ENCODE measurements around the gene DCC.

DCC gene

DNA sequence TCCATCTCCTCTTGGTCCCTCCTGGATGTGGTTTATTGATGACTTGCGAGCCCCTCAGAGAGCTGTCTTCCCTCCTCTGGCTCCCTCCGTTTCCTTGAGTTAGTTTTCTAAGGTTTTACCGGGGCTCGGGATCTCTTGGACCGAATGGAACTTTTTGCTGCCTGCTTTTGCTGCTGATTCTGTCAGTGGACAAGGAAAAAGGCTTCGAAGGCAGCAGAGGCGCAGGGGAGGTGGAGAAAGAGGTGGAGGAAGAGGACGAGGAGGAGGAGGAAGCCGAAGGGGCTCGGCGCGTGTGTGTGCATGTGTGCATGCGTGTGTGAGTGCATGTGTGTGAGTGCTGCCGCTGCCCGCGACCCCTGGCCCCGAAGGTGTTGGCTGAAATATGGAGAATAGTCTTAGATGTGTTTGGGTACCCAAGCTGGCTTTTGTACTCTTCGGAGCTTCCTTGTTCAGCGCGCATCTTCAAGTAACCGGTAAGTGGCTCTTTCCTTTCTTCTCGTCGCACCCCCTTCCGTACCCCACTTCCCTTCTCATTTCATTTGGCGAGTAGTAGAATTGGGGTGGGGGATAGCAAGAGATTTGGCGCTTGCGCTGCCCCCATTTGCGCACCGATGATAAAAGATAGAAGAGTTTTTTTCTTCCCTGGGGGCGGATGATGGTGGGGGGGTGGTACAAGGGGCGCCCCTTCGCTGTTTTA, 557 bp downstream of the DCC start:
- peak overlapping the region; percentile 39 for H3K4me3 ChIP-seq (ENCODE audit: low read length)
- TF ChIP-seq, protein P1, sequence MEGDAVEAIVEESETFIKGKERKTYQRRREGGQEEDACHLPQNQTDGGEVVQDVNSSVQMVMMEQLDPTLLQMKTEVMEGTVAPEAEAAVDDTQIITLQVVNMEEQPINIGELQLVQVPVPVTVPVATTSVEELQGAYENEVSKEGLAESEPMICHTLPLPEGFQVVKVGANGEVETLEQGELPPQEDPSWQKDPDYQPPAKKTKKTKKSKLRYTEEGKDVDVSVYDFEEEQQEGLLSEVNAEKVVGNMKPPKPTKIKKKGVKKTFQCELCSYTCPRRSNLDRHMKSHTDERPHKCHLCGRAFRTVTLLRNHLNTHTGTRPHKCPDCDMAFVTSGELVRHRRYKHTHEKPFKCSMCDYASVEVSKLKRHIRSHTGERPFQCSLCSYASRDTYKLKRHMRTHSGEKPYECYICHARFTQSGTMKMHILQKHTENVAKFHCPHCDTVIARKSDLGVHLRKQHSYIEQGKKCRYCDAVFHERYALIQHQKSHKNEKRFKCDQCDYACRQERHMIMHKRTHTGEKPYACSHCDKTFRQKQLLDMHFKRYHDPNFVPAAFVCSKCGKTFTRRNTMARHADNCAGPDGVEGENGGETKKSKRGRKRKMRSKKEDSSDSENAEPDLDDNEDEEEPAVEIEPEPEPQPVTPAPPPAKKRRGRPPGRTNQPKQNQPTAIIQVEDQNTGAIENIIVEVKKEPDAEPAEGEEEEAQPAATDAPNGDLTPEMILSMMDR (conservative IDR thresholded peaks at IDR 0.05; ENCODE audit: low read length), result no peak
- DNase-seq (ENCODE audit: low read depth), result no peak

DNA sequence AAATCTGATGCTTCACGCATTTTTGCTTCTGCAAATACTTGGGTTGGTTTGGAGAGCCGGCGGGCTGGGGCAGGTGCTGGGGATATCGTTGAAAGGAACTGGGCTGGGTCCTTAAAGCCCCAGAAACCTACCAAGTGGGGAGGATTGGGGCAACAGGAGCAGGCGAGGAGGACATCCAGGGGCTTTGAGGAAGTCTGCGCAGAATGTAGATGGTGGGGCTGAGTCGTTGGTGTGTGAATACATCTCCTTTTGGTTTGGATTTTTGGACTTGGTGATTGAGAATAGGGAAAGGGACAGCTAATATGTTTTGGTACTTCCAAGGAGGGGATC, 1.1 kb downstream of the DCC start:
- no peak overlapping the region for H3K4me3 ChIP-seq (ENCODE audit: low read length)
- TF ChIP-seq, protein P1 (conservative IDR thresholded peaks at IDR 0.05; ENCODE audit: low read length), result no peak
- DNase-seq (ENCODE audit: low read depth), result no peak

DNA sequence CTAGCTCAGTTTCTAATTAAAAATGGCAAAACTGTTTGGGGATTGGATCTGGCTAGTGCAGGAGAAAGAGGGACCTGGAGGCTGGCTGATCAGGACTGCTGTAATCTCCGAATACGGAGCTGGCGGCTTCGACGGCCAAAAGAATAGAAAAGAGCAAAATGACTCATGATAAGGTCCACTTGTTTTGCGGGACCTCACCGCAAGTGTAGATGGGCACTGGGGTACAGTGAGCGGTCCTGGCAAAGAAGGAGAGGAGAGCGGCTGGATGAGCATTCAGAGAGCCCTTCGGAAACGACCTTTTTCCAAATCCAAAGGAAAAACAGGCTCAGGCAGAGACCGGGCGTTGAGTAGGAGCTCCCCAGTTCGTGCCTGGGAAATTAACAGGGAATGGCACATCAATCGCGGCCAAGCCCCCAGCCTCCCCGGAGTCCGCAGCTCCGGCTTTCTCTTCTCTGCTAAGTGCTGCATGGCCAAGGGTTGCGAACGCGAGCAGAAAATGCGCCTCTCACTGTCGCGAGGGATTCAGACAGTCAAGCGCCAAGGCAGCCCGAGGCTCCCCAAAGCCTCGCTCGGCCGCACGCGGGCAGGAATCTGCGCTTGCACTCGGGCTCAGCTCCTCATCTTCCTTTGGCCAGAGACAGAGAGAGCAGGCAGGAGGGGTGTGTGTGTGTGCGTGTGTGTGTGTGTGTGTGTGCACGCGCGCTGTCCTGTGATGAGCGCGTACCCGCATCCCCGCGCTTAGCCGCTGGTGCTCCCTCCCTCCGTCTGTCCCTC, 1.8 kb downstream of the DCC start:
- peak overlapping the region; percentile 30 for H3K4me3 ChIP-seq (ENCODE audit: low read length)
- no peak for DNase-seq (ENCODE audit: low read depth)
- TF ChIP-seq, protein P1 (conservative IDR thresholded peaks at IDR 0.05; ENCODE audit: low read length), result no peak

DNA sequence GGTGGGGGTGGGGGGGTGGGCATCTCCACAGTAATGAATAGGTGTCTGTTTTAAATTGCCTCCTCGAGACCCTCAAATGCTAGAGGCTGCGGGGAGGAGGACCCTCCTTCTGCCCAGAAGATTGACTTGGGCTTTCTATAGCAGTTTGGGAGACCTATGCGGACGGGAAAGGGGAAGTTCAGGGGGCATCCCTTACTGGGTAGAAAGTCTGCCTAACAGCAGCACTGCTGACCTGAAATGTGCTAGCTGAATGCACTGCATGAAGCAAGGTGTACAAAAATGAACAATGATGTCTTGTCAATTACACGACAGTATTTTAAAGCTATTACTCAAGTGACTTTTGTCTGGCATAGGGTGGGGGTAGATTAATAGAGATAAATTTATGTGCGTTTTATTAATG, 2.5 kb downstream of the DCC start:
- DNase-seq (ENCODE audit: low read depth), result no peak
- TF ChIP-seq, protein P1 (conservative IDR thresholded peaks at IDR 0.05; ENCODE audit: low read length), result no peak
- H3K4me3 ChIP-seq (ENCODE audit: low read length), result no peak overlapping the region

DNA sequence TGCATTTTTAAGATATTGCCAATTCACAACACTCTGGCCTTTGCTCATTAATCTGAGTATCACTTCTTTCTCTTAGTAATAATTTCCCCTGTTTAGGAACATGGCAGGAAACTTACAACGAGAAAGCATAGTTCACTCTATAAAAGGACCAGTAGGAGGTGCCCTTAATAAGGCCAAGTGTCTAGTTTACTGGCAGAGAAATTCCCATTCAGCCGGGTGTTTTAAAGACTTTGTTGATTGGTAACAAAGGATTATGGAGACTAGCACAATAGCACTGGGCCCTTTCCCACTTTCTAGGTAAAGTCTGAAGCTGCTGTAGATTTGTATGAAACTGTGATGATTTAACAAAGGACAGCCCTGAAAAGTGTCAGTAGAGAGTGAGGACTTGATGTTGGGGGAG, 3.1 kb downstream of the DCC start:
- DNase-seq (ENCODE audit: low read depth), result no peak
- no peak overlapping the region for H3K4me3 ChIP-seq (ENCODE audit: low read length)
- TF ChIP-seq, protein P1 (conservative IDR thresholded peaks at IDR 0.05; ENCODE audit: low read length), result 0 out of 2 replicates have a peak, but pooled peaks have one; percentile 2

DNA sequence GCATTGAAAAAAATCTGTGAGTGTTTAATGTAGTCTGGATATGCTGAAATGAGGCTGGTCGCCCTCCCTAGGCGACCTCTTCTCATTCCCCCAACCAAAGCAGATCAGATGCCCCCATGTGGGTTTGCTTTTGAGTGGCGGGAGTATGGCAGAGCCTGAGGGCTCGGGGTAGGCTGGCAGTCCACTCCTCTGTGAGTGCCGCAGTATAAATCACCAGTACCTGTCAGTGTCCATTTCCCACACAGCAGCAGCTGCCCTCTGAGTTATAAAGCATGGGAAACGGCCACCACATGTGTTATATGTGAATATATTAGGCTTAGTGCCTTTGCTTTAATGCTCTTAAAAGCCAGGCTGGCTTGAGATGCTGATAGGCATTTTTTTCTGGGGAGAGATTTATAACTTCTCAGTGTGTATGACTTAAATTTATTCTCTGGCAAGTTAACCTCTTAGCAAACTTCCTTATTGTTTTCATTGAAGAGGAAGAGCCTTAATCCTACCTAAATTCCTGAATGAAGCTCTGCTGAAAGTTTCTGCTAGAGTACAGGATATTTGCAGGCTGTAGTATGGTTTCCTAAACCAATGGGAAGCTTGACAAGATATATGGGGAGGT, 3.8 kb downstream of the DCC start:
- DNase-seq (ENCODE audit: low read depth), result no peak
- TF ChIP-seq, protein P1 (conservative IDR thresholded peaks at IDR 0.05; ENCODE audit: low read length), result no peak
- H3K4me3 ChIP-seq (ENCODE audit: low read length), result no peak overlapping the region

Data from AG10803 (cell line).